Activated T-helper 1 cell treated with Interleukin-2 at 50 U/mL for 16 hours (primary cell): ENCODE data around the gene C7.

Experiments used
- DNase-seq: peaks from one replicate; pipeline ENCODE4 v3.0.0-alpha.2; 2020; ENCODE audit warnings: low read depth

The C7 gene

DNA sequence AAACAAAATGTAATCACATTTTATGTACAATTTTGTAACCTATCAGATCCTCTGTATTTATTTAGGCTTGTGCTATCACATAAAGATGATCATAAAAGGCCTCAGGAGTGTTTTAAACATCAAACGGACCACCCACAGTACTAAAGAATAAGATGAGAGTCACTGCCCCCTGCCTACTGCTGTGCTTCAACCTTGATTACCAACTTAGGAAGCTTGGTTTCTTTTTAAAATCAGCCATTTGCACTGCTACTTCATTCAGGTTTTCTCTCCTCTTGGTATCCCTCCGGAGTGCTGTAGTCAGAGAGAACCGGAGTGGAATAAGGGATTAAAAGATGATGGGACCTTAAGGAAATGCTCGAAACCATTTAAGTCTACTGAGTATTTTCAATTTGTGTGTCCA lies 6.9 kb downstream of the C7 start:
- no peak for DNase-seq

DNA sequence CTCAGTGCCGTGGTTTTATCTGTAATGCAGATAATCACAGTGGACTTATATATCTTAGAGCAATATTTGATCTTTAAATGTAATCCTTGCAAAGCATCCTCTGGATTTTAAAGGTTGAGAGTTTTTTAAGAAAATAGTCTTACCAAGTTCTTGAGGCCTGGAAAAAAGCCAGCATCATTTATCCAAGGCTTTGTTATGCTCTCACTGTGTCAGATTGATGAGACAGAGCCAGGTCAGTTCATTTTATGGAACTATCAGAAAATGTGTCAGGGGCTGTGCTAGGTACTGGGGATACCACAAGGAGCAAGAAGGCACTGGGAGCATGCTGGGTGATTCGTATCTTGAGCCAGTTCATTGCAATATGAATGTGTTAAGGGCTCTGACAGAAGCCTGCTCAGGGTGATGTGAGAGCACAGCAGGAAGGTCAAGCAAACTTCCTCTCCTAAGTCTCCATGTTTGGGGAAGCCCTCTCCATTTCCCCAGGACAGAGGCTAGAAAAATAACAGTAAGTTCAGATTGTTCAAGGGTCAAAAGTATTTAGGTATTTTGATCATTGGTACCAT lies 19.7 kb downstream of the C7 start:
- no peak for DNase-seq

DNA sequence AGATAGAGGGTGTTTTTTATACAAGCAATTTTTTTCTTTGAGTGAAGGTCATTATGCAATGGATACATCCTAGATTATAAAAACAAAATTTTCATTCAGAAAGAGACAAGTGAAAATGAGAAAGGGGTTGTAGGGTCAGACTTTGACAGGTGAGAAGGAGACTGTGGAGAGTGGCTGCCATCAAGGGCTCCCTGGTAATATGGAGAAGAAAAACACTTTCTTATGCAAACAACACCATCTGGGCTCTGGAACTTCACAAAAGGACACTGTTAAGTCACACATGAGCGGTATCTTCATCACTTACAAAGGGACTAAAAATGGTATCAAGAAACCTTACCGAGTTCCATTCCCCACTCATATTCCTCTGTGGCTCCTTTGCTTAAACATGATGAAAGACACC lies 23.5 kb downstream of the C7 start:
- no peak for DNase-seq

DNA sequence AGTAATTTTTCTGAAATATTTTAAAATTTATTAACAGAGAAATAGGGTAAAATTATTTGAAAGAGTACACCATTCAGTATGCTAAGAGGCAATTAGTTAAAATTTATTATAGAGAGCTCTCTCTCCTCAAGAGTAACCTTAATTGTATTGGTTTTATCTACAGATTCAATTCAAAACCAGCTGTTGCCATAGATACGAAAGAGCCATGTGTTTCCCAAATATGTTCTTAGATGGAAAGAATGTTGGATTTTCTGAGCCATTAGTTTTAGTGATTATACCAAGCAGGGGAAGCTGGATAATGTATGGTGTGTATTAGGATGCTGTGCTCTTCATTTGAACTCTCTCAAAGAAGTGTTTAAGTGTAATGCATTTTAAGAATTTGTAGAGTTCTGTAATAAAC lies 27.8 kb downstream of the C7 start:
- no peak for DNase-seq

DNA sequence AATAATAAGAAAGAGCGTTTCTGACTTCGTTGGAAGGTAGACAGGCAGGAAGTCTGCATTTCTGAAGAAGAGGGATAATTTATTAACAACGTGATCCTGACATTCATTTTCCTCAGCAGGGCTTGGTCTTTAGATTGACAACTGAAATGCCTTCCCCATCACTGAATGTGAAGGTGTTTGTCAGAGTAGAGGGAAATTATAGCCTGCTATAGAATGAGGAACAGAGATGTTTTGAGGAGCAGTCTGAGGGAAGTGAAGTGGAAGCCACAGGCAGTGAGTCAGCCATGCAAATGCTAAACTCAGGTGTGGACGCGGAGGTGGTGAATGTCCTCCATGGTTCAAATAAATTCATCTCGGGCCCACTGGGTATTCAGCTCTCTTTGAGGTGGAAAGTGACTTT lies 30.5 kb downstream of the C7 start:
- no peak for DNase-seq

DNA sequence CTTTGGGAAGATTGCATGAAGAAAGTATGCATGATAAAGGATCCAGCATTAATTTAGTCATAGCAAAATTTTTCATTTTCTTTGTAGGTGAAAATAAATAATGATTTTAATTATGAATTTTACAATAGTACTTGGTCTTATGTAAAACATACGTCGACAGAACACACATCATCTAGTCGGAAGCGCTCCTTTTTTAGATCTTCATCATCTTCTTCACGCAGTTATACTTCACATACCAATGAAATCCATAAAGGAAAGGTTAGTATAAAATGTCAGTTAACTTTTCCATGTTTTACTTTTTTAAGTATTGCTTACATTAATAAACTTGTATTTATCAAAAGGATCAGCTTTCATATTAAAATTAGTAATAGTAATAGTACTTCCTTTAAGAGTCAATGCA lies 35.8 kb downstream of the C7 start:
- no peak for DNase-seq

DNA sequence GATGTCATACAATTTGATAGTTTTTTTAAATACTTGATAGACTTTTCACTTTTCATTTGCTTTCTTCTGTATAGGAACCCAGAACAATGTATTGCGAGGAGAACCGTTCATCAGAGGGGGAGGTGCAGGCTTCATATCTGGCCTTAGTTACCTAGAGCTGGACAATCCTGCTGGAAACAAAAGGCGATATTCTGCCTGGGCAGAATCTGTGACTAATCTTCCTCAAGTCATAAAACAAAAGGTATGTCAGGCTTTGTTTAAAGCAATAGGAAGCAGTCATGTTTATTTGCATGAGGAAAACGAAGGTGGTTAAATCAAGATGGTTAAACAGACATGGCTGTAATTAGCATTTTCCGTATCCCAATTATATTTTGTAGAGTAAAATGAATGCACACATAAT lies 46.0 kb downstream of the C7 start:
- no peak for DNase-seq

DNA sequence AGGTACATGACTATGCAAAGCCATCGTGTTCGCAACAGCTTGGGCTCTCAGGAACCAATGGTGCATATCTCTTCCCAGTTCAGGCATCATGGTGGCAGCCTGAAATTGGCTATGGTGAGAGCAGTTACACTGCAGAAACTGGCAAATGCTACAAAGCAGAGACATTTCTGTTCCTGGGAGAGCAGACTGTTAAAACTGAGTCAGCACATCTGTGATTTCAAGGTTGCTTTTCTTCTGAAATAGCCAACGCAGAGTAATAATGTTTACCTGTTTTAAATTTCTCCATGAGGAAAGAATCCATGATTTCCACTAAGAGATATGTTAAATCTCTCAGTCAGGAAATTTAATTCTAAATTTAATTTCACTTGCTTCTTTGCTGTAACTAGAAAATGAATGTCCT lies 47.8 kb downstream of the C7 start:
- DNase-seq = no peak

DNA sequence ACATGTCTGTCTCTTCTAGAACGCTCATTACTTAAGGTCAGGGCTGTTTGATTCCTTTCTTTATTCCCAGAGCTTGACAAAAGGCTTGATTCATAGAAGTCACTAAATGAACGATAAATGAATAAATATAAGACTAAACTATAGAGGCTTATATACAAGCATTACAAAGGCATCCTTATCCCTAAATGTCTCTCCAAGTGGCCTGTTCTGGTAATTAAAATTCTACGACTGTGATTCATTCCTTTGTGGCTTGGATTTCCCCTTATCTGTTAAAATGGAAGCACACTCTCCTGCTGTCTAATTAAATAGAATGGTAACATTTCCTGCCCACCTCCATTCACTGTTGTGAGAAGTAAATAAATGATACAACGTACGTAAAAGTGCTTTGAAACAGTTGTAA lies 49.5 kb downstream of the C7 start:
- no peak for DNase-seq

DNA sequence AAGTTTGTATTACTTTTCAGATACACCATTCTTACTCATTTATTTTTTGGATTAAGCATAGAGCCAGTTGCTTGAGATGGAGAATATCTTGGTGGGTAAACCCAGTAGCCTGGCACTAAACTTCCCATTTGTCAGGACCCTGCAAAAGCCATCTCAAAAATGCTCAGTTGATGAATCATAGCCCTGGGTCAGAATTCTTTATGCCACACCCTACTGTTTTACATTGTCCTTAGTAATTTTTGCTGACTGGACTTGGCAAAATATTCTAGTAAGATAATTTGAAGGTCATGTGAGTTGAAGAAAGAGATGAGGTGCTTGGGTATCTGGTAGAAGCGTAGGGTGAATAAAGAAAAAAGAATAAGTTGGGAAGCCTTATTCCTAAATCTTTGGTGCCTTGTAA lies 50.7 kb downstream of the C7 start:
- no peak for DNase-seq

DNA sequence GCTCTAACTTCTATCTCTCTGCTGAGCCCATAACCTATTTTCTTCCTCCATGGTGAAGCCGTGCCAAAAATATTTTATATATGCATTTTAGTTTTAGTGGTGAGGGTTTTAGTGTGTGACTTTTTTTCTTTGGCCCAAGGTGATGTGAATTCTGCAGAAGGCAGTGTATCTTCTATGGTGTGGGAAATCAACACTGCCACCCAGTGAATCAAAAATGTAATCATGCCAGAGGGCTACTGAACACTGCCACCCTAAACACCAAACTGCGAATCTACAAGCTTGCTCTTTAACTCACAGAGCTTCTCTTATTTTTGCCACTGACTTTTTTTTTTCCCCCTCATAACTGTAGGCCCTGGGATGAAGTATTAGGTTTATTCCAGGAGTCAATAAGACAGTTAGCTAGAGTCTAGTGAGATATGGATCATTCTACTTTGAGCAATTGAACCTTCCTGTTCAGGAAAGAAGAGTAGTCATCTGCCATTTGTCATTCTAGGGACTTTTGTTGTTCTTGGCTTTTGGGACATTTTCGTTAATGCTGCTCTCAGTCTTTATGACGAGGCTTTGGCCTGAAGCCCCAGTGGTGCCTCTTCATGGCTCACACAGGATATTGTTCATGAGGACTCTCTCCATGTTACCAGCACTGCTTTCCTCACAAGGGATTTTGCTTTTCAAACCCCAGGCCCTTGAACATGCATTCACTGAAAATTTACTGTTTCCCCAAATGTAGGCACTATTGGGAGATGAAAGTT lies 53.1 kb downstream of the C7 start:
- DNase-seq = no peak

DNA sequence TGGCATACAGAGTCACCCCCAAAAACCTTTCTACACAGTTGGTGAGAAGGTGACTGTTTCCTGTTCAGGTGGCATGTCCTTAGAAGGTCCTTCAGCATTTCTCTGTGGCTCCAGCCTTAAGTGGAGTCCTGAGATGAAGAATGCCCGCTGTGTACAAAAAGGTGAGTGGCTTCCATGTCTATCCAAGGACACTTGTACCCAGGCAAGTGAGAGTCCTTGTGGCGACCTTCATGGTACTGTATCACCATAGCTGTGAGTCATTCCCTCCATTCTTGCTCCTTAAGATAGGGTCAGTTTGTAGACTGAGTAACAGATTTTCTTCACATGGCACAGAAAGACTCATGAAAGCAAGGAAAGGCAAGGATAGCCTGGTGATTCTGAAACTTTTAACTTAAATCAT lies 63.1 kb downstream of the C7 start:
- DNase-seq = no peak

DNA sequence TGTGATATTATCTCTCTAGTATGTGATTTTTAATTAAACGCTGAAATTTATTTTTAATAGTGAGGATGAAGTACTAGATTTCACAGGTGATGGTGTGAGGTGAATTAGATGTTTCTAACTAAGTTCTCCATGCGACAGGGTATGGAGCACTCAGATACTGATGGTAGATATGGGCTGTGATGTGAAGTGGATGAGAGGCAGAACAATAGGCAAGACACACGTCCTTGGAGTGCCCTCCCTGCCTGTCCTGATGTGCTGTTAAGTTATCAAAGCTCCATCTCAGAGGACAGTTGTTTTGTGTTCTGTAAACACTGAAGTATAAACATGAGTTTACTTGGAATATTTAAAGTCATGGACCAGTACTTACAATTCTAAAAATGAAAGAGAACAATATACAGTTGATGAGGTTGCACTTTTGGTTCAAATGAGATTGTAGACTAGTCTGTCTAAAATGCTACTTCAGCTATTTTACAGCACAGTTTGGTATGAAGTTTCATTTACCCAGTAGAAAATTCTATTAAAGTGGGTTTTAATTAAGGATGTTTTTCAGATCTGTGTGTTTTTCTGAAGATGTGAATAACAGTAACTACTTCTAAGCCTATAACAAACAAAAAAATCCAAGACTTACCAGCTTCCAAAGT lies 64.2 kb downstream of the C7 start:
- no peak for DNase-seq

DNA sequence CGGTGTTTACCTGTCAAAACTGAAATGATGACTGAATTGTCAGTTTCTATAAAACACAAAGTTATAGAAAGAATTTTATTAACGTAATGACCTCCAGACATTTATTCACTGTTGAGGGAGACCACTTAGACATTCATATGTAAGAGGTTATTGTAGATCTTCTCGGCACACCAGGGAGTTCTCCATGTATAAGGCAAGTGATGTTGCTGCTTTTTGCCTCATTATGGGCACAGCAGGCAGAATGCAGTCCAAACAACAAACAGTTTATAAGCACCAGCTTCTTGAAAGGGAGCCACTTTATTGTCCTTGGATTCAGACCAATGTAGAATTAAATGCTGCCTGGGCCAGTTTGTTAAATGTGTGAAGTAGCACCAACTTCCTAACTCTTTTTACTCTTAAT lies 66.7 kb downstream of the C7 start:
- DNase-seq = no peak

DNA sequence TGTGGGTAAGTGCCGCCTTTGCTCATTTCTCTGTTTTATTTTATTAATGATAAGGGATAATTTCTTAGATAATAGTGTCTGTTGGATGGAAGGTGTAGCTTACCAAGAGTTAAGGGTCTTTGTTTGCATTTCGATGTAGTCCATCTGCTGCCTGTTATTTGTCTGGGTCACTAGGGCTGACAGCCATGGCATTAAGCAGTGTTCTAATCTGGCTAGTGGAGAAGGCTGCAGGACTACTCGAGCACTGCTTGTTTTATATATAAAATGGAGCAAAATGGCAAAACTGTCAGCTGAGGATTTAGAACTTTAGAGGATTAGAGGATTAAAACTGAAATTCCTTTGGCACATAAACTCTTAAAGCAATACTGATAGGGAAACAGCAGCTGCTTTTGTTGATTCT lies 67.5 kb downstream of the C7 start:
- no peak for DNase-seq

DNA sequence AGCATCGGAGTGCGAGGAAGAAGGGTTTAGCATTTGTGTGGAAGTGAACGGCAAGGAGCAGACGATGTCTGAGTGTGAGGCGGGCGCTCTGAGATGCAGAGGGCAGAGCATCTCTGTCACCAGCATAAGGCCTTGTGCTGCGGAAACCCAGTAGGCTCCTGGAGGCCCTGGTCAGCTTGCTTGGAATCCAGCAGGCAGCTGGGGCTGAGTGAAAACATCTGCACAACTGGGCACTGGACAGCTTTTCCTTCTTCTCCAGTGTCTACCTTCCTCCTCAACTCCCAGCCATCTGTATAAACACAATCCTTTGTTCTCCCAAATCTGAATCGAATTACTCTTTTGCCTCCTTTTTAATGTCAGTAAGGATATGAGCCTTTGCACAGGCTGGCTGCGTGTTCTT lies 72.1 kb downstream of the C7 start:
- no peak for DNase-seq

DNA sequence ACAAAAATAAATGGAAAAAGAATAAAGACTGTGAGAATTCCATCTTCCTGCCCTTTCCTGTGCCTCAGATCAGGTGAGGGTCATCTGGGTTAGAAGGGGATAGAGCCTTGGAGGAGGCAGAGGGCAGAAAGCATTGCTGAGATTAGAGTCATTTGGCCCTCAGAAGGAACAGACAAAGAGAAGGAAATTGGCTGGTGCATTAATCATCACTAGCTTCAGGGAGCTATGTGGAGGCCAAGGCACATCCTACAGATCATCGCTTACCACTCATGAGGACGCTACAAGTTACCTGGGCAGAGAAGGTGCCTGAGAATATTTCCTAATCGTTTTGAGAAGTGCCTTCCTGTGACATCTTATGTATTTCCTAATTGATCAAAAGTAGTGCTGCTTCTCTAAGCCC lies 74.5 kb downstream of the C7 start:
- DNase-seq = no peak

DNA sequence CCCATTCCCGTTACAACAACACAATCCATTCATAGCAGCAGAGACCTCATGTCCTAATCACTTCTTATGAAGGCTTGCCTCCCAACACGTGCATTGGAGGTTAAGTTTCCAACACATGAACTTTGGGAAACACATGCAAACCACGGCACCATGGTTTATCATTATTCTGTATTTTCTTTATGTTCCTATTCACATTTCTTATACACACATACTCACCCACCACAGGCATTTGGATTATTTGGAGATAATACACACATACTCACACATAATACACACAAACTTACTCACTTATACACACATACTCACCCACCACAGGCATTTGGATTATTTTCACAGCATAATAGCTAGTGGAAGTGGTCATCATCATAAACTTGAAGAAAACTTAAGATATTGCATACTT lies 75.6 kb downstream of the C7 start:
- no peak for DNase-seq

DNA sequence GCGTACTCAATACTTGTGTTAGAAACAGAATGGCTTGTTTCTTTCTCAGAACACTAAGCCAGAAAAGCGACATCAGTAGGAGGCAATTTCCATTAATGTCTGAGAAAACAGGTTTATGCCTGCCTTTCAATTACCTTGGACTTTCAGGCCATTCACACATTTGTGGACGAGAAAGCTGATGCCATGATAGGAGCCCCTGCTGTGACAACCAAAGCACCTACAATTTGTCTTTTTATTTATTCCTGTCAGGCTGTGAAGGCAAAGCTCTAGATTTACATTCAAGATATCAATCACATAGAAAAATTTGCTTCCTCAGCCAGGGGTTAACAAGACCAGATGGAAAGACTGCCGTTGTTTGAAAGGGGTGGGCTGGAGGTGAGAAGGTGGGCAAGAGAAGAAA lies 76.2 kb downstream of the C7 start:
- no peak for DNase-seq

DNA sequence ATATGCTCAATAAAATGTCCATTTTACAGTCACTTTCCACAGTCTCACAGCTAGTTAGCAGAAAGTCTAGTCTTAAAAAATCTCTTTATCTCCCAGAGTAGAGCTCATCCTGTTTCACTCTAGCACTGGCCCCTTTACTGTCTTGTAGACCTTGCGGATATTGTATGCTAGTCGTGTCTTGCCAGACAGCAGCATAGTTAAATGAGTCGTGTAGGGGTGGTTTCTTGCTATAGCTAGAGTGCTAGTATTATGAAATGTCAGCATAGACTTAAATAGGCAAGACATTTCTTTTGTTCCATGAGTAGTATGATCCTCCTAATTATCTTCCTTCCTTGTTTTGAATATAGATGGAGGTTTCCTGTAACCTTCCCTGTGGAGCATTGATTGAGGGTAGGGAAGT lies 77.4 kb downstream of the C7 start:
- DNase-seq = no peak

DNA sequence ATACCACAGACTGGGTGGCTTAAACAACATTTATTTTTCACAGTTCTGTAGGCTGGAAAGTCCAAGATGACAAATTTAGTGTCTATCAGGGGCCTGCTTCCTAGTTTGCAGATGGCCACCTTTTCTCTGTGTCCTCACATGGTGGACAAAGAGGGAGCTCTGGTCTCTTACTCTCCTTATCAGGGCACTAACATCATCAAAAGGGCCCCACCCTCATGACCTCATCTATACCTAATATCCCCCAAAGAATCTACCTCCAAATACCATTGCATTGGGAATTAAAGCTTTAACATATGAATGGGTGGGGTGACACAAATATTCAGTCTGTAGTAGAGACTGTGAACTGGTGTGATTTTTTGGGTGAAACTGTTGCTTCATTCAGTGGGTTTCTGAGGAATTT lies 78.1 kb downstream of the C7 start:
- no peak for DNase-seq

DNA sequence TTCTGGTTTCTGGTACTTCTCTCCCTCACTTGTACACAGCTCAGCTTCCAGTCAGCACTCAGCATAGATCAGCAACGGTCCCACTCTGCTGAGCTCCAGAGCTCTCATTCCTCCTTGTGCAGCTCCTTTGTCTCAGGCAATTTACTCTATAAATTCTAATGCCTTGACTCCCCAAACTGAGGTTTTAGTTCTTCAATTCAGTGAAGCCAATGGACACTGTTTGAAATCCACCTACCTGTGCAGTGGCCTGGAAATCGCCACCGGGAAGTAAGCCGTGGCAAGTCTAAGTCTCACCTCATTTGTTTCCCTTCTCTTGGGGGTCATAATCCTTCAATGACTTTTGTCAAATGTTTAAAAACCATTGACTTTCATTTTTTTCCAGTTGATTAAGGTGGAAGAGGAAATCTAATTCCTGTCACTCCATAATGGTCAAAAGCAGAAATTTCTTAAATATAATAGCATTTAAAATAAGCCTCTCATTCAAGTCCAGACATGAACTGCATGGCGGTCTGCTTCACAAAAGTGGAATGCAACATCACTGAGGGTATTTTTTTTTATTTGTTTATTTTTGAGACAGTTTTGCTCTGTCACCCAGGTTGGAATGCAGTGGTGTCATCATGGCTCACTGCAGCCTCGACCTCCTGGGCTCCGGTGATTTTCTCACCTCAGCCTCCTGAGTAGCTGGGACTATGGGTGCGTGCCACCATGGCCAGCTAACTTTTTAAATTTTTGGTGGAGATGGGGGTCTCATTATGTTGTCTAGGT lies 79.6 kb downstream of the C7 start:
- no peak for DNase-seq
